Mesothelial cell of epicardium (in vitro differentiated cells): ENCODE data around the gene RBM33. TPM values are rescaled to one million over a fixed set of nuclear protein-coding genes. Genes with fewer than 3 reads are reported as not detected.

Experiments used
- DNase-seq, 2 experiments: peaks; one replicate each; pipeline ENCODE4 v3.0.0; 2021; ENCODE audit warnings: low spot score in 2 of 2; ENCODE audit not compliant: unreplicated experiment in 2 of 2
- H3K27ac Mint-ChIP-seq: 2 replicates; pipeline ENCODE4 v1.8.0; 2021; ENCODE audit warnings: mixed read lengths
- H3K27me3 Mint-ChIP-seq: 2 replicates; pipeline ENCODE4 v1.8.0; 2021; ENCODE audit warnings: low read depth, mixed read lengths
- H3K36me3 Mint-ChIP-seq: 2 replicates; pipeline ENCODE4 v1.8.0; 2021; ENCODE audit warnings: mixed read lengths
- H3K4me1 Mint-ChIP-seq: 2 replicates; pipeline ENCODE4 v1.8.0; 2021; ENCODE audit warnings: mixed read lengths
- H3K4me3 Mint-ChIP-seq: 2 replicates; pipeline ENCODE4 v1.8.0; 2021; ENCODE audit warnings: mild to moderate bottlenecking, moderate library complexity, mixed read lengths
- H3K9me3 Mint-ChIP-seq: 2 replicates; pipeline ENCODE4 v1.8.0; 2021; ENCODE audit warnings: mixed read lengths
- CTCF ChIP-seq: fragments of 200-600 bp; sonication (generic); IDR thresholded peaks from one replicate; pipeline ENCODE4 v1.5.0; 2021; ENCODE audit warnings: antibody characterized with exemption; ENCODE audit not compliant: unreplicated experiment
- total RNA-seq: library from RNA; stranded (reverse); gene quantifications from 3 replicates; pipeline ENCODE4 v1.2.1, GENCODE V29; 2021

Gene RBM33
- total RNA-seq, 1 donor from 2014 or later, result 83.4 TPM

GRCh38 chr7:155699180-155699579 lies 54.7 kb downstream of the RBM33 start:
- peaks cover 28% of the 10 kb centered on the region for H3K36me3 Mint-ChIP-seq
- H3K4me1 Mint-ChIP-seq, result peaks cover 3% of the 10 kb centered on the region
- H3K27ac Mint-ChIP-seq, result no peak overlapping the region
- no peak for TF ChIP-seq CTCF
- H3K9me3 Mint-ChIP-seq, result no peaks in the 10 kb centered on the region
- H3K27me3 Mint-ChIP-seq, result no peaks in the 10 kb centered on the region
- no peak for DNase-seq
- H3K4me3 Mint-ChIP-seq, result no peak overlapping the region

- no peak overlapping the region for H3K4me3 Mint-ChIP-seq
- H3K36me3 Mint-ChIP-seq, result peaks cover 22% of the 10 kb centered on the region
- DNase-seq, result no peak
- H3K4me1 Mint-ChIP-seq, result peaks cover 3% of the 10 kb centered on the region
- no peaks in the 10 kb centered on the region for H3K9me3 Mint-ChIP-seq
- H3K27ac Mint-ChIP-seq, result peak overlapping the region; percentile 26
- H3K27me3 Mint-ChIP-seq, result no peaks in the 10 kb centered on the region
- TF ChIP-seq CTCF, result no peak
Measured at GRCh38 chr7:155700847-155701246, 56.4 kb downstream of the RBM33 start.

GRCh38 chr7:155701972-155702544 lies 57.6 kb downstream of the RBM33 start:
- no peak for TF ChIP-seq CTCF
- Mint-ChIP-seq H3K27me3 (no peaks in the 10 kb centered on the region), H3K9me3 (no peaks in the 10 kb centered on the region), H3K36me3 (peaks cover 24% of the 10 kb centered on the region), H3K27ac (no peak overlapping the region), H3K4me3 (no peak overlapping the region), H3K4me1 (peaks cover 3% of the 10 kb centered on the region)
- DNase-seq, result no peak

- no peaks in the 10 kb centered on the region for H3K9me3 Mint-ChIP-seq
- no peak overlapping the region for H3K27ac Mint-ChIP-seq
- H3K27me3 Mint-ChIP-seq, result no peaks in the 10 kb centered on the region
- H3K4me1 Mint-ChIP-seq, result peaks cover 3% of the 10 kb centered on the region
- DNase-seq, result no peak
- no peak for TF ChIP-seq CTCF
- H3K36me3 Mint-ChIP-seq, result peaks cover 24% of the 10 kb centered on the region
- no peak overlapping the region for H3K4me3 Mint-ChIP-seq
Measured at GRCh38 chr7:155702616-155703015, 58.2 kb downstream of the RBM33 start.

GRCh38 chr7:155705623-155706360 lies 61.3 kb downstream of the RBM33 start:
- H3K27me3 Mint-ChIP-seq, result no peaks in the 10 kb centered on the region
- H3K4me3 Mint-ChIP-seq, result no peak overlapping the region
- no peaks in the 10 kb centered on the region for H3K9me3 Mint-ChIP-seq
- no peak for DNase-seq
- H3K4me1 Mint-ChIP-seq, result no peaks in the 10 kb centered on the region
- no peak overlapping the region for H3K27ac Mint-ChIP-seq
- H3K36me3 Mint-ChIP-seq, result peaks cover 24% of the 10 kb centered on the region
- no peak for TF ChIP-seq CTCF
